HG02610 (cell line): ENCODE data around the gene ETHE1.
"Not testable (repeated sequence)": the region's sequence is repeated elsewhere in the genome, so short reads cannot be mapped to it uniquely, and the experiment has no call there.

Source experiments
- ATAC-seq: cut with Tn5 transposase; IDR thresholded peaks from one replicate; pipeline ENCODE4 v1.9.1; 2021; ENCODE audit warnings: mild to moderate bottlenecking, moderate library complexity; ENCODE audit not compliant: unreplicated experiment

ETHE1 gene

DNA sequence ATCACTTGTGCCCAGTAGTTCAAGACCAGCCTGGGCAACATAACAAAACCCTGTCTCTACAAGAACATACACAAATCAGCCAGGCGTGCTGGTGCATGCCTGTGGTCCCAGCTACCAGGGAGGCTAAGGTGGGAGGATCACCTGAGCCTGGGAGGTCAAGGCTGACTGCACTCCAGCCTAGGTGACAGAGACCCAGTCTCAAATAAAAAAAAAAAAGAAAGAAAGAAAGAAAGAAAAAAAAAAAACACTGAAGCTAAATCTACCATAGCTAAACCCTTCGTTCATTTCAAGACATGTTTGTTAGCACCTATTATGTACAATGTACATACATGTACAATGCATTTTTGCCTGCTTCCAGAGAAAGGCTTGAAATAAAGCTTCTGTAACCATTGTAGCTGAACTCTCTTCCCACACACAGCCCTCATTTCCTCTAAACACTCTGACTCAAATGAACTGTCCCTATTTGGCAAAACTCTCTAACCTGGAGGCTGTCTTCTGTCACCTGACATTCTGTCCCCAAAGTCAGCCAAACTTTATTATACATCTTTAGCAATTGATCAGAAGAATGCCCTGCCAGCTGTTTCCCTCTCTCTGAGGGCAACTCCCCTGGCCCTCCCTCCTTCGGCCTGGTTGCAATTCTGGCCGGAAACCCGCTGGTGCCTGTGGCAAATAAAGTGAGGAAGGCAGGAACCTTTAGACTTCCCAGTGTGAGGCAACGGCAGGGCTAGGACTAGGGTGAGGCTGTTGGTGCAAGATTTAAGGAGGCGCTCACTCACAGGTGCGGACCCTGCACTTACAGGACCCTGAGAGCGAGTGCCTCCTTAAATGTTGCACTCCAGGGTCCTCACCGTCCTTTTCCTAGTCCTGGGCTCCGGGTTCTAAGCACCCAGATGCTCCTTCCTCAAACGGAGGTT, 1.8 kb downstream of the ETHE1 start:
- no peak for ATAC-seq

DNA sequence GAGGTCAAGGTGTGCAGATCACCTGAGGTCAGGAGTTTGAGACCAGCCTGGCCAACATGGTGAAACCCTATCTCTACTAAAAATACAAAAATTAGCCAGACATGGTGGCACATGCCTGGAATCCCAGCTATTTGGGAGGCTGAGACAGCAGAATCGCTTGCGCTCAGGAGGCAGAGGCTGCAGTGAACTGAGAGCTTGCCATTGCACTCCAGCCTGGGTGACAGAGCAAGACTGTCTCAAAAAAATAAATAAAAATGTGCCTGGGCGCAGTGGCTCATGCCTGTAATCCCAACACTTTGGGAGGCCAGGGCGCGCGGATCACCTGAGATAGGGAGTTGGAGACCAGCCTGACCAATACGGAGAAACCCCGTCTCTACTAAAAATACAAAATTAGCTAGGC, 3.3 kb downstream of the ETHE1 start:
- ATAC-seq: not testable (repeated sequence)

DNA sequence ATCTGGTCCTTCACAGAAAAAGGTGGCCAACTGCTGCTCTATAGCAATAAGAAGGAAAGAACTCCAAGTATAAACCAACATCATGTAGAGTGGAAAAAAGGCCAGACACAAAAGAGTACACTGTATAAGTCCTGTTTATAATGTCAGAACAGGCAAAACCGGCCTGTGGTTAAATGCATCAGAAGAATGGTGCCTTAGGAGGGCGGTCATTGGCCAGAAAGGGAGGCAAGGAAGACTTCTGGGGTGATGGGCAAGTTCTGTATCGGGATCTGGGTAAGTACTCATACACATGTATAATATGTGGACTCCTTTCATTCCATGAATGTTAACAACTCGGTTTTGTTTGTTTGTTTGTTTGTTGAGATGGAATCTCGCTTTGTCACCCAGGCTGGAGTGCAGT, 4.1 kb downstream of the ETHE1 start:
- no peak for ATAC-seq

DNA sequence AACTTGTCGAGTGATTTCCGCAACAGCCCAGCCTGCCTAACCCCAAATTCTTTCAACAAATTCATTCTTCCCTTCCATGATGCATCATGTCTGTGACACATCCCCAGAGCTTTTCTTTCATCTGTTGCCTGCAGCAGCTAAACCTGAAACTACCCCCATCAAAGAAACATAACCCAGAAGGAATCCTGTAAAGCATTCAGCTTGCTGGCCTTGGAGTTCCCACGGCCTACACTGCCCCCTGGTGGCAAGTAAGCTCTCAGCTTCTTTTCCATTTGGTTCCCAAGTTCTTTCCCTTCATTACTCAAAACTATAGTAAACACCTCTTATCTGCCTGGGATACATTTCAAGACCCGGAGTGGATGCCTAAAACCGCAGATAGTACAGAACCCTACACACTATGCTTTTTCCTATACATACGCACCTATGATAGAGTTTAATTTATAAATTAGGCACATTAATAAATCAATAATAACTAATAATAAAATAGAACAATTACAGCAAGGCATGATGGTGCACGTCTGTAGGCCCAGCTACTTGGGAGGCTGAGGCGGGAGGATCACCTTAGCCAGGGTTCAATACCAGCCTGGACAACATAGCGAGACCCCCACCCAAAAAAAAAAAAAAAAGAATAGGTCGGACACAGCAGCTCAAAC, 7.4 kb downstream of the ETHE1 start:
- ATAC-seq: no peak

DNA sequence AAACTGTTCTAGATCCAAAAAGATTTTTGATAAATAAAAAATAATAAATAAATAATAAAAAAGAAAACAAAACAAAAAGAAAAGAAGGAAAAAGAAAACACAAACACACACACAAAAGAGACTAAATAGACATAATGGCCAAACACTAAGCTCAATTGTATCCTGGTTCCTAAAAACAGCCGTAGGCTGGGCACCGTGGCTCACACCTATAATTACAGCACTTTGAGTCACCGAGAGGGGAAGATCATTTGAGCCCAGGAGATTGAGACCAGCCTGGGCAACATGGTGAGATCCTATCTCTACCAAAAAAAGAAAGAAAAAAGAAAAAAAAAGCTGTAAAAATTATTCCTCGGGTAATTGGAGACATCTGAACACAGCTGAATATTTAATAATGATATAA, 8.9 kb downstream of the ETHE1 start:
- ATAC-seq: no peak

DNA sequence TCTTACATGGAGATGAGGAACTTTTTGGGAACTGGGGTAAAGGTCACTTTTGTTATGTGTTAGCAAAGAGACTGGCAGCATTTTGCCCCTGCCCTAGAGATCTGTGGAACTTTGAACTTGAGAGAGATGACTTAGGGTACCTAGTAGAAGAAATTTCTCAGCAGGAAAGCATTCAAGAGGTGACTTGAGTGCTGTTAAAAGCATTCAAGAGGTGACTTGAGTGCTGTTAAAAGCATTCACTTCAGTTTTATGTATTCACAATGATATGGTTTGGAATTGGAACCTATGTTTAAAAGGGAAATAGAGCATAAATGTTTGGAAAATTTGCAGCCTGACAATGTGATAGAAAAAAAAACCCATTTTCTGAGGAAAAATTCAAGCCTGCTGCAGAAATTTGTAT, 14.6 kb downstream of the ETHE1 start:
- not testable (repeated sequence) for ATAC-seq

DNA sequence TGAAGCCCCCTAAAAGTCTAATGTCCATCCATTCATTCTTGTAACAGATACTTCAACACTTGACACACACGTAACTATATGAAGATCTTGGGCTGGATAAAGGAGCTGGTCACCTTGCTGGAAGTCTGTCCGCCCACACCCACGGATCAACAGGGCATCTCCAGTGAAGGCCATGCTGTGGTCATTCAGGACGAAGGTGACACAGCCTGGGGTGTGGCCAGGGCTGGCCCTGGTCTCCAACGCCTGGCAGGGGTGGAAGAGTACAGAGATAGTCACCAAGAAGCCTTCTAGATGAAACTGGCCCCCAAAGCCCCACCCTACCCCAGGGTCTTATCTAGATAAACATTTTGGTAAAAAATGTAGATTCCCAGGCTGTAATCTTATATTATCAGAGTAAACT, 15.7 kb downstream of the ETHE1 start:
- ATAC-seq: no peak

DNA sequence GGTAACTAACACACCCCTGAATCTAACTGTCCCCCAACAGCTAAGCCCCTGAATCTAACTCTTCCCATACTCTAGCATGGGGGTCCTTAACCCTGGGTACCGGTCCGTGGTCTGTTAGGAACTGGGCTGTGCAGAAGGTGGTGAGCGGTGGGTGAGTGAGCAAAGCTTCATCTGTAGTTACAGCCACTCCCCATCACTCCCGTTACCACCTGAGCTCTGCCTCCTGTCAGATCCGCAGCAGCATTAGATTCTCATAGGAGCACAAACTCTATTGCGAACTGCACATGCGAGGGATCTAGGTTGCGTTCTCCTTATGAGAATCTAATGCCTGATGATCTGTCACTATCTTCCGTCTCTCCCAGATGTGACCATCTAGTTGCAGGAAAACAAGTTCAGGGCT, 16.3 kb downstream of the ETHE1 start:
- ATAC-seq: no peak

DNA sequence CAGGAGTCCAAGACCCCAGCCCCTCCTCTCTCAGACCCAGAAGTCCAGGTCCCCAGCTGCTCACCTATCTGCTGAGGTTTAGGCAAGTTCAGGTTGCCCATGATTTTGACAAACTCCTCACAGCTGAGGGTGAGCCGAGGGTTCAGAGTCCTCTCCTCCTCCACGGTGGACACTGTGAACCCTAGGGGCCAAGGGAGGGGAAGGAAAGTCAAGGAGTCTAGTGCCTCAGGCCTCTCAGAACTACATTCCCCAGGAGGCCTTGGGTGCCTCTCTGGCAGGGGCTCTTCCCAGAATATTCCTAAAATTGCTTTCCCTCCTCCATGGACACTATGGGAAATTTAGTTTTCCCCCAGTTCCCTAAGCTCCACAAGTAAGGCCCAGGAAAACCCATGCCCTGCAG, 19.1 kb downstream of the ETHE1 start:
- no peak for ATAC-seq

DNA sequence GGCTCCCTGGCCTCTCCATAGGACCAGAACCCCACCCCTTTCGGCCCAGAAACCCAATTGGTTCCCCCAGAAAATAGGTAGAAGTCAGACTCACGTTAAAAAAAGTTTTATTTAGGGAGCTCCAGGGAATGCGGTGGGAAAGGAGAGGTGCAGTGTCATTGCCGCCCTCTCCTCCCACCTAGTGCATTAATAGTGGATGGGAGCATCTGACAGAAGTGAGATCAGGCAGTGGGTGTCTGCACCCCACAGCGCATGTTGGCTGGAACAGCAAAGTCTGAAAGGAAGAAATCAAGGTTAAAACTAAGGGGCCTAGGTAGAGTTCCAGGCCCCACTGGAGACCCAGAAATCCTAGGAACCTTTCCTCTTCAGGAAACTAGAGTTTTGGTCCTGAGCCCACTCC, 20.4 kb downstream of the ETHE1 start:
- ATAC-seq: no peak

DNA sequence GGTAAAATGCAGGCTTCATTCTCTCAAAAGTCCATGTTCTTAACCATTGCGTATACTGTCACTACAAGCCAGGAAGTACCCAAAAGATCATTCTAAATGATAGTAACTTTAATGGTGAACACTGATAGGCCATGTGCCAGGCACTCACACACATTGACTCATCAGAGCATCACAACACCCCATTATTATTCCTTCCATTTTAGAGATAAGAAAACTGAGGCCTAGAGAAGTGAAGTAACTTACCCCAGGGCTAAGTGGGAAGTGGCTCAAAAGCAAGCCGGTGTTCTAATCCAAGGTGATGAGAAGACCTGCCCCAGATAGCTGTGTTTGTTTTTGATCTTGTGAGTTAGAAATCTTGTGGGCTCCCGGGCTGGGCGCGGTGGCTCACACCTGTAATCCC, 21.1 kb downstream of the ETHE1 start:
- ATAC-seq: no peak

DNA sequence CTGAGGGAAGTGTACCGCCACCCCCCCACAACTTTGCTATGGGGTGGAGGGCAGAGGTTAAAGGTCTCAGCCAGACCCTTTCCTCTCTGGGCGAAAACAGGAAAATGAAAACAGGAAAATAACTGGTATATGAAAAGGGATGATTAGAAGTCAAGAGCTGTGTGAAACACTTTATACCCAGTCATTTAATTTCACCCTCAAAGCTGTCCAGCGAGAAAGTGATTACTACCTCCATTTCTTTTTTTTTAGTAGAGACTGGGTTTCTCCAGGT, 21.9 kb downstream of the ETHE1 start:
- ATAC-seq: no peak

DNA sequence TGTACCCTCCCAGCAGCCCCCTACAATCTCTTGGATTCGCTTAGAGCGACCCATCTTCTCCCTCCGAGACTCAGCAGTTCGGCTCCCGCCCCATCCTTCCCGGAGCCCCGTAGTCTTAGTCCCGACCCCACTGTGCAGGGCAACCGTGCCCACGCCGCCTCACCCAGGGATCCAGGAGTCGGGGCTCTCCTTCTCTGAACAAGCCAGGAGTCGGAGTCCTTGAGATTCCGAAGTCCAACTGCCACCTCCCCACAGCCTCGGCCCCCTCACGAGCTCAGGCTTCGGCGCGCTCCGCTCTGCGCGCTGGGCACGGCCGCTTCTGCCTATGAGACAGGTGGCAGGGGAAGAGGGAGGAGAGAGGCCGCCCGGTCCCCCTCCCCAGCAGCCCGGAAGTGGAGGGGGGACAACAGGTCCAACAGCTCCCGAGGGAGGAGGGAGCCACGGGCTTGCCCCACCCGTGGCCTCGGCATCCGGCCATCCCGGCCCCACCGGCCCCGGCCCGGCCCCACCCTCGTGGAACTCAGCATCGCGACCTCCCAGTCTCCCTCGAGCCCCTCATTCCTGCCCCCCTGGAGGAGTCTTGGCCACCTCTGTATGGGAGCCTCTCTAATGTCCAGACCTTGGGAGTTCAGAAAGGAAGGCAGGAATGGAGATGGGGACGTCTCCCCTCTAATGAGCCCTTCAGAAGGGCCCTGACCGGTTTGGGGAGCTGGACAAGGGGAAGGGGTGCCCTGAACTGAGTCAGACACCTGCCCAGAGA, 22.4 kb downstream of the ETHE1 start, which contains the start of gene PHLDB3:
Gene PHLDB3 (minus strand): TSS at position 321 of the 760 bp plus-strand sequence. CDS start 628 bp downstream, outside the sequence.
- peak; percentile 15 for ATAC-seq

DNA sequence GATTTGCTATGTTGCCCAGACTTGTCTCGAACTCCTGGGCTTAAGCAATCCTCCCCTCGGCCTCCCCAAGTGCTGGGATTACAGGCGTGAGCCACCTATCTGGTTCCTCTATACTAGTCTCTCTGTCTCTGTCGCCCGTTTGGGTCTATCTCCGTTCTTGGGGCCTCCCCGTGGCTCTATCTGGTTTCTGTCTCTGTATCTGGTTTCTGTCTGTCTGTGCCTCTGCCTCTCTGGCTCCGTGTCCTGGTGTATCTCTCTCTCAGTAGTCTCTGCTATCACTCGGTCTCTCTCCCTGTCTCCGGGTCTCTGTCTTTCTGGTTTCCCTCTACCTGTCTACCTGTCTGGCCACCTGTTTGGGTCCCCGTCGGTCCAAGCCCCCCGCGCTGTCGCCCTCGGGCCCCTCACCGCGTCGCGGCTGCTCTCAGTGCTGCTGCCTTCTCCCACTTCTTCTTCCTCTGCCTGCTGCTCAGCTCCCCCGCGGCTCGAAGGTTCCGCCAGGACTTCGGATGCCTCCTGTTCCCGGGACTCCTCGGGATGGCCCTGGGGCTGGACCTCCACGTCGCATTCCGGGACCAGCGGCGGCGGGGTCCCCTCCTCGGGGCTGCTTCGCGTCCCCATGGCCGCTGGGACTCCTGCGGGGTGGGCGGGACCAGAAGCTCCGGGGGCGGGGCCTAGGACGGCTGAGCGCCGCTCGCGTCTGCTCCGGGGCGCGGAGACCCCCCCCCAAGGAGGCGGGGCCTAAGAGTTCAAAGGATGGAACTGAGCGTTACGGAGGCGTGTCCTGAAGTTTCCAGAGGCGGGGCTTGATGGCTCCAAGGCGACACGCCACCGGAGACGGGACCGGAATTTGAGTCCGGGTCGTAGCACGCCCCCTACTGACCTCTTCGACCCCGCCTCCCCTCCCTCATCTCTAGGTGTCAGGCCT, 23.2 kb downstream of the ETHE1 start:
- peak; percentile 86 for ATAC-seq

DNA sequence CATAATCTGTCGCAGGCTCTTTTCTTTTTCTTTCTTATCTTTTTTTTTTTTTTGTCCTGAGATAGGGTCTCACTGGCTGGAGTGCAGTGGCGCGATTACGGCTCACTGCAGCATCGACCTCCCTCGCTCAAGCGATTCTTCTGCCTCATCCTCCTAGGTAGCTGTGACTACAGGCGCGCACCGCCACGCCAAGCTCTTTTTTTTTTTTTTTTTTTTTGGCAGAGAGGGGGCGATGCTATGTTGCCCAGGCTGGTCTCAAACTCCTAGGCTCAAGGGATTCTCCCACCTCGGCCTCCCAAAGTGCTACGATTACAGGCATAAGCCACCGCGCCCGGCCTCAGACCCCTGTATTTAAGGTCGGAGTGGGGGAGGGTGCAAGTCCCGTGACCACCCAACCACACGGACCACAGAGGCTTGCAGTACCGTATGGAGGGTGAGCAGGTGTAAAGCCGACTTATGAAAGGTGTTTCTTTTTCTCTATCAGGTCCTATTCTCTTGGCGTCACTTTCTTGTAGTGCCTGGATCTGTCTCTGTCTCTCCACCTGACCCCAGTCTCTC, 24.5 kb downstream of the ETHE1 start:
- no peak for ATAC-seq

DNA sequence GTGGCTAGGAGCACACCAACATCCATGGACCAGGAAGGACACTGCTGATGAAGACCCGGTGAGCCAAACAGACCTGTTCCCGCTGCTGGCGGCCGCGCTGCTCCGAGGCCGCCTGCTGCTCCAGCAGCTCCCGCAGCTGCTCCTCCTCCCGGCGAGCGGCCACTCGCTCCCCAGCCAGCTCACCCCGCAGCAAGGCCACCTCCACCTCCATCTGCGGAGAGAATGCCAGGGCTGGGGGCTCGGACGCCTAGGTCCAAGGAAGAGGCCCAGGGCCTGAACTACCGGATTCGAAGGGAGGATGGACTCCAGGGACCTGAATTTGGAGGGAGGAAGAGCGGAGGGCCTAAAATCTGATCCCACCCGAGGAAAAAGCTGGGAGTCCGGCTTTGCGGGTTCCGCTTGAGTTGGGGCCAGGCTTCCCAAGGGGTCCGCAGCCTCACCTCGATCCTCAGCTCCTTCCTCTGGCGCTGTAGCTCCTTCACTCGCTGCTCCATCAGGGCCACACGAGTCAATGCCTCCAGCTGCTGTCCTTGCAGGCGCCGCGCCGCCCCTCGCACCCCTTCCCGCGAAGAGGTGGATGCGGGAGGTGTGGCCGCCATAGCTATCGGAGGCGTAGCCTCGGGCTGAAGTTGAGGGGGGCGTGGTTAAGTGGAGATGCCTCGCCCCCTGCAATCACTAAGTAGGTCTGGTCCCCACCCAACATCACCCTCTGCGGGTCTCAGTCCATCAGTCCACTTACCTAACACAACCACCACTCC, 25.2 kb downstream of the ETHE1 start:
- no peak for ATAC-seq

DNA sequence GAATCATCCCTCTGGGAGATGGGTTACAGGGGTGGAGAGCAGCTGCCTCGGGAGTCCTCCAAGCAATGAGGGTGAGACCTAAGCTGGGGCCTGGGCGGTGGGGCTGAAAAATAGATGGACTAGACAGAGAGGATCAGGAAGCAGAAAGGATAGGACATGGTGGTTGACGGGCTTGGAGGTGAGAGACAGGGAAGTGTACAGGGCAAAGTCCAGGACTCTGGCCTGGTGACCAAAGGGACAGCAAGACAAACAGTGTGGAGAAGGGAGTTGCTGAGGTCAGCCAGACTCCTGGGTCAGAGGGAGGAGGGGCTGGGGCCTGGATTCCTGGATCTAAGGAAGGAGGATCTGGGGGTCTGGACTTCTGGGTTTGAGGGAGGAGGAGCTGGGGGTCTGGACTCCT, 28.0 kb downstream of the ETHE1 start:
- ATAC-seq: no peak

DNA sequence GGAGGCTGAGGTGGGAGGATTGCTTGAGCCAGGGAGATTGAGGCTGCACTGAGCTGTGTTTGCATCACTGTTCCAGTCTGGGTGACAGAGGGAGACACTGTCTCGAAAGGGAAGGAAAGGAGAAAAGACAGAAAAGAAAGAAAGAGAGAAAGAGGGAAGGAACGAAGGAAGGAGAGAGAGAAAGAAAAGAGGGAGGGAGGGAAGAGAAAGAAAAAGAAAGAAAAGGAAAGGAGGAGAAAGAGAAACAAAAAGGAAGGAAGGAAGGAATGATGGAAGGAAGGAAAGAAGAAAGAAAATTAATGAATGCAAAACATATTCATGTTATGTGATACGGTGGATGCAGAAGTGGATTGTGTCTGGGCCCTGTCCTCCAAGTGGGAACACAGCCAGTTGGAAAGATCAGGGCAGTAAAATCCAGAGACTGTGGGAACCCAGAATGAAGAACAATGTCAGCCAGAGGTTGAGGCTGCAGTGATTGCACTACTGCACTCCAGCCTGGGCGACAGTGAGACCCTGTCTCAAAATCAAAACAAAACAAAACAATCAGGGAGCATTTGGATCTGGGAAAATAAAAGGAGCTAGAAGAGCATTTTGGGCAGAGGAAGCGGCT, 28.7 kb downstream of the ETHE1 start:
- ATAC-seq: no peak

DNA sequence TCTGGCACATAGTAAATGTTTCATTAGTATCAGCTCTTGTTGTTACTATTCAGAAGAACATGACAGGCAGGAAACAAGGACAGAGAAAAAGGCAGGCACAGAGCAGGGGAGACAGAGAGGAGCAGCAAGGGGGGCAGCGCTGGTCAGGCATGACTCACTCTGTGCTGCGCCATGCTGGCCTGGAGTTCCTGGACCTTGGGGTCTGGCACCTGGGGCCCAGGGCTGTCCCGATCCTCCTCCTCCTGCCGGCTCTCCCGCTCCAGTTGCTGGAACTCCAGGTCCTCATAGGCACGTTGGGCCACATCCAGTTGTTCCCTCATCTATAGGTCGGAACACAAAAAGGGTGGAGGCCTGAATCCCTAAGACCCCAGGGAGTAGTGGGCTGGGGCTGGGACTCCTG, 30.0 kb downstream of the ETHE1 start:
- ATAC-seq: no peak
